Adrenal gland (tissue), 5 donors: ENCODE results near the gene KCNJ18.
"Not testable (repeated sequence)": the region's sequence is repeated elsewhere in the genome, so short reads cannot be mapped to it uniquely, and the experiment has no call there.

Experiments
- CTCF ChIP-seq, 6 experiments: fragments of 450-650 bp in 4 of 6; fragments of 200-600 bp in 2 of 6; sonication (generic) in 1 of 6; IDR thresholded peaks; 1 replicate in 5 of 6; 2 replicates in 1 of 6; pipeline versions ENCODE4 v1.5.1 to v1.8.0; 2016 to 2021; ENCODE audit warnings: antibody characterized with exemption in 6 of 6, mild to moderate bottlenecking in 2 of 6, moderate library complexity in 1 of 6
- POLR2A ChIP-seq, 2 donors: fragments of 450-650 bp; IDR thresholded peaks; one replicate each; pipeline ENCODE4 v1.6.1; 2017; ENCODE audit warnings: antibody characterized with exemption in 2 of 2, mild to moderate bottlenecking in 2 of 2, moderate library complexity in 1 of 2
- donor health status: DM: no; HTN: no; CAD: no.

- TF ChIP-seq CTCF, POLR2A (IDR thresholded peaks at IDR 0.05): not testable (repeated sequence)
These were observed 10.2 kb downstream of the KCNJ18 start for GRCh38 chr17:21702521-21702920.
